ENCODE measurements around the gene INSYN1. TPM values are rescaled to one million over a fixed set of nuclear protein-coding genes. Genes with fewer than 3 reads are reported as not detected.
"Not testable (repeated sequence)": the region's sequence is repeated elsewhere in the genome, so short reads cannot be mapped to it uniquely, and the experiment has no call there.

INSYN1 gene
- total RNA-seq, 2 experiments from 2014 or later, result not detected

- Mint-ChIP-seq H3K9me3 (no peaks in the 10 kb centered on the region), H3K27ac (no peak overlapping the region), H3K36me3 (no peaks in the 10 kb centered on the region), H3K27me3 (peaks cover 8% of the 10 kb centered on the region), H3K4me3 (no peak overlapping the region), H3K4me1 (no peaks in the 10 kb centered on the region)
- DNase-seq (no peak), ATAC-seq (ENCODE audit: low read depth) (no peak)
- POLR2A ChIA-PET, result no interaction called here
Measured at GRCh38 chr15:73786538-73786937, 33.4 kb upstream of the INSYN1 start.

GRCh38 chr15:73785256-73786014 lies 32.3 kb upstream of the INSYN1 start:
- H3K4me3 Mint-ChIP-seq; H3K27me3 Mint-ChIP-seq; H3K4me1 Mint-ChIP-seq; H3K27ac Mint-ChIP-seq; H3K9me3 Mint-ChIP-seq; DNase-seq; POLR2A ChIA-PET; ATAC-seq (ENCODE audit: low read depth); H3K36me3 Mint-ChIP-seq: not testable (repeated sequence)

GRCh38 chr15:73784291-73784690 lies 31.1 kb upstream of the INSYN1 start:
- Mint-ChIP-seq H3K4me3 (no peak overlapping the region), H3K36me3 (no peaks in the 10 kb centered on the region), H3K27ac (no peak overlapping the region), H3K4me1 (no peaks in the 10 kb centered on the region), H3K9me3 (no peaks in the 10 kb centered on the region), H3K27me3 (peaks cover 8% of the 10 kb centered on the region)
- ATAC-seq (ENCODE audit: low read depth), result no peak
- POLR2A ChIA-PET, result no interaction called here
- DNase-seq, result no peak

GRCh38 chr15:73782344-73782959 lies 29.3 kb upstream of the INSYN1 start:
- no peaks in the 10 kb centered on the region for H3K36me3 Mint-ChIP-seq
- no peaks in the 10 kb centered on the region for H3K4me1 Mint-ChIP-seq

DNA sequence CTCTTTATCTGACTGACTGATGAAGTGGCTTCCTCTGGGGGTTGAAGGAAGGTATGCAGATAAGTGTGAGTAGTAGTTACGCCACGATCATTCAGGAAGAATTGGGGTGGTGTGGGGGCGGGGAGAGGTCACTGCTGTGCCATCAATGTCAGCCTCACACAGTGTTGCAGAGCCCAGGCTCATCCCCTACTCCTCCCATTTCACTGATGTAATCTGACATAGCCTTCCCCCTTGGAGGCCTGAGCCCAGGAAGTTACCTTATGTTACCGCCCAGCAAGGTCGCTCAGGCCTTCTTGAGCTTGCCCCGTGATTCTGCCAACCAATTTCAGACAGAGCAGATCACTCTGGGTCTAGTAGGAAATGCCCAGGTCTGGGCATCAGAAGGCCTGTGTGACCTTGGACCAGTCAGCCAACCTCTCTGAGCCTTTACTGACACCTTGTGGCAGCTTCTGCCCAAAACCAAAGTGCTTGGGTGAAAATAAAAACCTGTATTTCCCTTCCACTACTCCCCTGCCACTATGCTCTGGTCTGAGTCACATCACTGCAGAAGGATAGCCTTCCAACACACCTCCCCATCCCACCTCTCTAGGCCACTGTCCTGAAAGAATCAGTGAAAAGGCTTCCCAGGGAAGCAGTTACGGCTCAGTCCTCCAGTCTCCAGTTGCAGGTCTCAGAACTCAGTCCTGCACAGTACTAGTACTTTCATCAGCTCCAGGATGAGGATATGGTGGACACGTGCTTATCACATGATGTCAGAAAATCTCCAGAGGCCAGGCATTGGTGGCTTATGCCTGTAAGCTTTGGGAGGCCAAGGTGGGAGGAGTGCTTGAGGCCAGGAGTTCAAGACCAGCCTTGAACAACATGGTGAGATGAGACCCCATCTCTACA lies 28.1 kb upstream of the INSYN1 start:
- ATAC-seq (ENCODE audit: low read depth) (no peak), DNase-seq (no peak)
- H3K36me3 Mint-ChIP-seq, result no peaks in the 10 kb centered on the region
- no peak overlapping the region for H3K4me3 Mint-ChIP-seq
- POLR2A ChIA-PET, result no interaction called here
- peaks cover 14% of the 10 kb centered on the region for H3K27me3 Mint-ChIP-seq
- H3K27ac Mint-ChIP-seq, result no peak overlapping the region
- H3K4me1 Mint-ChIP-seq, result no peaks in the 10 kb centered on the region
- H3K9me3 Mint-ChIP-seq, result no peaks in the 10 kb centered on the region

More at GRCh38 chr15:73782344-73782959, 29.3 kb upstream of the INSYN1 start:
- no peak for ATAC-seq (ENCODE audit: low read depth)
- H3K27me3 Mint-ChIP-seq, result peaks cover 10% of the 10 kb centered on the region
- H3K27ac Mint-ChIP-seq, result no peak overlapping the region
- POLR2A ChIA-PET, result no interaction called here
- DNase-seq, result no peak
- no peaks in the 10 kb centered on the region for H3K9me3 Mint-ChIP-seq
- no peak overlapping the region for H3K4me3 Mint-ChIP-seq

DNA sequence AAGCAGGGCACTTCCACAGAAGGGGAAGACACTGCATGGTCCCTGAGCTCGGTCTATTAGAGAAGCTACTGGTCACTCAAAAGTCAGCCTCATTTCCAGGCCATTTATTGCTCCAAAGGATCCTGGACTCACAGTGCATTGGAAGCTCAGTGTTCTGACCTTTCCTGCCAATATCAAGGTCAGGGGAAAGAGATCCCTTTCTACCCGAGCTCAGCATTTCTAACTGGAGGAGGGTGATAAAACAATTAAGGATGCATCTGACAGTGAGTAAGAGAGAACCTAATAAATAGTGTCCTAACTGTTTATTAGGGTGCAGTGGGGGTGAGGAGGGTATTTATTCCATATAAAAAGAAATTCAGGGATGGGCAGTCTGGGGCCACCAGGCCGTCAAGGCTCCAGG lies 26.8 kb upstream of the INSYN1 start:
- H3K4me3 Mint-ChIP-seq, result no peak overlapping the region
- H3K27ac Mint-ChIP-seq, result no peak overlapping the region
- no peak for ATAC-seq (ENCODE audit: low read depth)
- DNase-seq, result no peak
- POLR2A ChIA-PET, result no interaction called here
- H3K9me3 Mint-ChIP-seq, result no peaks in the 10 kb centered on the region
- H3K4me1 Mint-ChIP-seq, result no peaks in the 10 kb centered on the region
- H3K36me3 Mint-ChIP-seq, result no peaks in the 10 kb centered on the region
- peaks cover 14% of the 10 kb centered on the region for H3K27me3 Mint-ChIP-seq

- ATAC-seq (ENCODE audit: low read depth), result no peak
Measured at GRCh38 chr15:73777741-73778140, 24.6 kb upstream of the INSYN1 start.

DNA sequence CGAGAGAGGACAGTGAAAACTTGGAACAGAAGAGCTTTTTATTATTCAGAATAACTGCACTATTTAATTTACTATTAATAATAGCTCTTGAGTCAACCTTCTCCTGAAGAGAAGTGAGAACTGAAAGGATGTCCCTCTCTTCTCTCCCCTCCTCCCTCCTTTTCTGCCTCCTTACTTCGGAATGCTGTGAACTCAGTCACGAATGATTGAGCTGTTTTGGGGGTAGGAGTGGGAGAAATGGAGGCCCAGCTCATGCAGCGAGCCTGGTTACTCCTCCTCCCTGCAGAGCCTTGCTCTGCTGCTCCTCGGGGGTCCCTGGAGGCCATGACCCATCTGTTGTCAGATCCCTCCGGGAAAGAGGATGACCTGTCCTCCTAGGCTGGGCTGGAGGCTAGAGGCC lies 20.3 kb upstream of the INSYN1 start:
- DNase-seq, result no peak
- H3K27ac Mint-ChIP-seq, result no peak overlapping the region
- POLR2A ChIA-PET, result no interaction called here
- no peak overlapping the region for H3K4me3 Mint-ChIP-seq
- H3K9me3 Mint-ChIP-seq, result no peaks in the 10 kb centered on the region
- peaks cover 25% of the 10 kb centered on the region for H3K27me3 Mint-ChIP-seq
- H3K4me1 Mint-ChIP-seq, result no peaks in the 10 kb centered on the region
- no peak for ATAC-seq (ENCODE audit: low read depth)
- no peaks in the 10 kb centered on the region for H3K36me3 Mint-ChIP-seq

More at GRCh38 chr15:73777741-73778140, 24.6 kb upstream of the INSYN1 start:
- no peaks in the 10 kb centered on the region for H3K4me1 Mint-ChIP-seq
- H3K27ac Mint-ChIP-seq, result no peak overlapping the region
- no peaks in the 10 kb centered on the region for H3K36me3 Mint-ChIP-seq
- H3K27me3 Mint-ChIP-seq, result peaks cover 17% of the 10 kb centered on the region
- H3K9me3 Mint-ChIP-seq, result no peaks in the 10 kb centered on the region
- H3K4me3 Mint-ChIP-seq, result no peak overlapping the region
- no peak for DNase-seq
- POLR2A ChIA-PET, result no interaction called here

- H3K4me3 Mint-ChIP-seq, result no peak overlapping the region
- H3K27ac Mint-ChIP-seq, result no peak overlapping the region
- H3K27me3 Mint-ChIP-seq, result peaks cover 17% of the 10 kb centered on the region
- DNase-seq (no peak), ATAC-seq (ENCODE audit: low read depth) (no peak)
- no peaks in the 10 kb centered on the region for H3K36me3 Mint-ChIP-seq
- H3K9me3 Mint-ChIP-seq, result no peaks in the 10 kb centered on the region
- POLR2A ChIA-PET, result no interaction called here
- peaks cover 3% of the 10 kb centered on the region for H3K4me1 Mint-ChIP-seq
Measured at GRCh38 chr15:73771385-73772045, 18.4 kb upstream of the INSYN1 start.

GRCh38 chr15:73770050-73770449 lies 16.9 kb upstream of the INSYN1 start:
- Mint-ChIP-seq H3K36me3 (no peaks in the 10 kb centered on the region), H3K27me3 (peaks cover 27% of the 10 kb centered on the region), H3K4me3 (no peak overlapping the region), H3K27ac (no peak overlapping the region), H3K9me3 (no peaks in the 10 kb centered on the region), H3K4me1 (peaks cover 5% of the 10 kb centered on the region)
- DNase-seq, result no peak
- no peak for ATAC-seq (ENCODE audit: low read depth)
- POLR2A ChIA-PET, result no interaction called here

- no peak overlapping the region for H3K4me3 Mint-ChIP-seq
- no peaks in the 10 kb centered on the region for H3K9me3 Mint-ChIP-seq
- H3K4me1 Mint-ChIP-seq, result peaks cover 5% of the 10 kb centered on the region
- ATAC-seq (ENCODE audit: low read depth) (no peak), DNase-seq (no peak)
- no peak overlapping the region for H3K27ac Mint-ChIP-seq
- H3K36me3 Mint-ChIP-seq, result no peaks in the 10 kb centered on the region
- POLR2A ChIA-PET, result no interaction called here
- H3K27me3 Mint-ChIP-seq, result peaks cover 26% of the 10 kb centered on the region
Measured at GRCh38 chr15:73767806-73768501, 14.8 kb upstream of the INSYN1 start.

DNA sequence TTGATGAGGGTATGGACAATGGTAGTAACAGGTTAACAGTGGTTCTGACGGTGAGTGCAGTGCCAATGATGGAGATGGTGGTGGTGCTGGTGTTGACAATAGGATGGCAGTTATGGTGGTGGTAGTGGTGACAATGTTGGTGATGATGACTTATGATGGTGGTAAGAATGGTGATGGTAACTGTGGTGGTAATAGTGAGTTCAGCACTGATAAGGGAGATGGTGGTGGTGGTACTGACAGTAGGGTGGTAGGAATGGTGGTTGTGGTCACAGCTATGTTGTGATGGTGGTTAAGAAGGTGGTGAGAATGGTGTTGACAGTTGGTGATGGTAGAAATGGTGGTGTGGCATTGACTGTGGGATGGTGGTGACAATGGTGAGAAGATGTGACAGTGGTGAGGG lies 13.4 kb upstream of the INSYN1 start:
- H3K4me1 Mint-ChIP-seq, result peaks cover 5% of the 10 kb centered on the region
- POLR2A ChIA-PET, result no interaction called here
- H3K27ac Mint-ChIP-seq, result no peak overlapping the region
- peaks cover 24% of the 10 kb centered on the region for H3K27me3 Mint-ChIP-seq
- no peak for DNase-seq
- H3K4me3 Mint-ChIP-seq, result no peak overlapping the region
- H3K36me3 Mint-ChIP-seq, result no peaks in the 10 kb centered on the region
- H3K9me3 Mint-ChIP-seq, result no peaks in the 10 kb centered on the region
- ATAC-seq (ENCODE audit: low read depth), result no peak

- no peaks in the 10 kb centered on the region for H3K36me3 Mint-ChIP-seq
- no peak overlapping the region for H3K4me3 Mint-ChIP-seq
- POLR2A ChIA-PET, result no interaction called here
- H3K27me3 Mint-ChIP-seq, result peaks cover 18% of the 10 kb centered on the region
- no peak for ATAC-seq (ENCODE audit: low read depth)
- no peaks in the 10 kb centered on the region for H3K9me3 Mint-ChIP-seq
- no peak overlapping the region for H3K27ac Mint-ChIP-seq
- H3K4me1 Mint-ChIP-seq, result peaks cover 5% of the 10 kb centered on the region
- no peak for DNase-seq
Measured at GRCh38 chr15:73765778-73766177, 12.6 kb upstream of the INSYN1 start.
